Astrocyte (in vitro differentiated cells and primary cell): Measurements from ENCODE around the gene SLC44A3. TPM values are rescaled to one million over a fixed set of nuclear protein-coding genes. Genes with fewer than 3 reads are reported as not detected.
A peak's percentile ranks its signal among the peaks of the same experiment; 100 is the strongest.

Experiments used
- DNase-seq: peaks from one replicate; pipeline ENCODE4 v3.0.0-alpha.2; 2010; ENCODE audit warnings: low read depth
- FAIRE-seq: peaks from 2 replicates; lab custom pipeline; 2011; peaks lifted over from hg19 to GRCh38; lab: Jason Lieb, UNC
- H2AFZ ChIP-seq: 2 replicates; pipeline ENCODE4 v1.6.0; 2012; ENCODE audit warnings: low read depth, low read length, inconsistent platforms
- H3K27ac ChIP-seq: 2 replicates; pipeline ENCODE4 v1.5.1; 2011; ENCODE audit warnings: low read depth, low read length, inconsistent platforms
- H3K27me3 ChIP-seq: 2 replicates; pipeline ENCODE4 v1.6.0; 2011; ENCODE audit warnings: low read length, inconsistent platforms; ENCODE audit not compliant: insufficient read depth
- H3K36me3 ChIP-seq: 2 replicates; pipeline ENCODE4 v1.5.1; 2011; ENCODE audit warnings: low read length, inconsistent platforms; ENCODE audit not compliant: insufficient read depth
- H3K4me1 ChIP-seq: 2 replicates; pipeline ENCODE4 v1.5.1; 2011; ENCODE audit warnings: low read length, inconsistent platforms; ENCODE audit not compliant: insufficient read depth
- H3K4me2 ChIP-seq: 2 replicates; pipeline ENCODE4 v1.6.0; 2012; ENCODE audit warnings: low read length, inconsistent platforms
- H3K4me3 ChIP-seq: 2 replicates; pipeline ENCODE4 v1.5.1; 2011; ENCODE audit warnings: low read depth, mild to moderate bottlenecking, low read length, inconsistent platforms; ENCODE audit not compliant: insufficient read depth
- H3K79me2 ChIP-seq: 2 replicates; pipeline ENCODE4 v1.6.0; 2012; ENCODE audit warnings: mild to moderate bottlenecking, low read length, inconsistent platforms; ENCODE audit not compliant: insufficient read depth
- H3K9ac ChIP-seq: 2 replicates; pipeline ENCODE4 v1.6.0; 2012; ENCODE audit warnings: mild to moderate bottlenecking, low read length, inconsistent platforms
- H3K9me3 ChIP-seq: 2 replicates; pipeline ENCODE4 v1.5.1; 2012; ENCODE audit warnings: low read depth, mild to moderate bottlenecking, low read length, inconsistent platforms; ENCODE audit not compliant: insufficient read depth
- H4K20me1 ChIP-seq: 2 replicates; pipeline ENCODE4 v1.6.0; 2012; ENCODE audit warnings: low read length, inconsistent platforms; ENCODE audit not compliant: insufficient read depth
- H3K27ac Mint-ChIP-seq: one replicate; pipeline ENCODE4 v1.8.0; 2021; ENCODE audit warnings: mild to moderate bottlenecking, mixed read lengths; ENCODE audit not compliant: unreplicated experiment
- H3K27me3 Mint-ChIP-seq: one replicate; pipeline ENCODE4 v1.8.0; 2021; ENCODE audit warnings: low read depth, mixed read lengths; ENCODE audit not compliant: unreplicated experiment
- H3K36me3 Mint-ChIP-seq: one replicate; pipeline ENCODE4 v1.8.0; 2021; ENCODE audit warnings: low read depth, mixed read lengths; ENCODE audit not compliant: unreplicated experiment
- H3K4me1 Mint-ChIP-seq: one replicate; pipeline ENCODE4 v1.8.0; 2021; ENCODE audit warnings: low read depth, mixed read lengths; ENCODE audit not compliant: unreplicated experiment
- H3K4me3 Mint-ChIP-seq: one replicate; pipeline ENCODE4 v1.8.0; 2021; ENCODE audit warnings: mild to moderate bottlenecking, moderate library complexity, mixed read lengths; ENCODE audit not compliant: unreplicated experiment
- H3K9me3 Mint-ChIP-seq: one replicate; pipeline ENCODE4 v1.8.0; 2021; ENCODE audit warnings: mild to moderate bottlenecking, mixed read lengths; ENCODE audit not compliant: unreplicated experiment
- CTCF ChIP-seq: IDR thresholded peaks from 2 replicates; pipeline ENCODE4 v1.5.1; 2011; ENCODE audit warnings: low read depth, mild to moderate bottlenecking, inconsistent platforms, low read length, moderate library complexity; ENCODE audit not compliant: insufficient read depth
- EZH2 ChIP-seq: IDR thresholded peaks from 2 replicates; pipeline ENCODE4 v1.6.1; 2012; ENCODE audit warnings: mild to moderate bottlenecking, low read length, inconsistent platforms; ENCODE audit not compliant: insufficient read depth
- total RNA-seq: library from RNA; stranded (reverse); gene quantifications from 2 replicates; pipeline ENCODE4 v1.2.1, GENCODE V29; 2021

The SLC44A3 gene
- total RNA-seq, 1 donor from 2014 or later: 3.7 TPM

GRCh38 chr1:94903280-94904009, 83.3 kb downstream of the SLC44A3 start:
- H3K27me3 ChIP-seq: no peaks in the 10 kb centered on the region
- H3K36me3 Mint-ChIP-seq: peaks cover 29% of the 10 kb centered on the region
- no peak overlapping the region for H3K4me3 ChIP-seq
- H3K4me1 Mint-ChIP-seq: peaks cover 66% of the 10 kb centered on the region
- no peak overlapping the region for H2AFZ ChIP-seq
- peak overlapping the region; percentile 32 for H3K4me2 ChIP-seq
- peak overlapping the region; percentile 9 for H3K27ac ChIP-seq
- H3K4me1 ChIP-seq: peaks cover 44% of the 10 kb centered on the region
- no peaks in the 10 kb centered on the region for H3K9me3 Mint-ChIP-seq
- H3K27me3 Mint-ChIP-seq: no peaks in the 10 kb centered on the region
- TF ChIP-seq EZH2 (no peak), CTCF (no peak)
- H3K36me3 ChIP-seq: peaks cover 58% of the 10 kb centered on the region
- peak overlapping the region; percentile 34 for H3K4me3 Mint-ChIP-seq
- no peak overlapping the region for H3K9ac ChIP-seq
- DNase-seq (peak; percentile 63), FAIRE-seq (peak; percentile 17)
- H3K9me3 ChIP-seq: no peaks in the 10 kb centered on the region
- H4K20me1 ChIP-seq: peaks cover 90% of the 10 kb centered on the region
- peak overlapping the region; percentile 94 for H3K27ac Mint-ChIP-seq
- H3K79me2 ChIP-seq: peaks cover 92% of the 10 kb centered on the region

- DNase-seq (no peak), FAIRE-seq (no peak)
- H3K27me3 Mint-ChIP-seq: no peaks in the 10 kb centered on the region
- peaks cover 90% of the 10 kb centered on the region for H4K20me1 ChIP-seq
- no peaks in the 10 kb centered on the region for H3K9me3 ChIP-seq
- no peak overlapping the region for H3K9ac ChIP-seq
- H3K4me2 ChIP-seq: peak overlapping the region; percentile 14
- peaks cover 44% of the 10 kb centered on the region for H3K36me3 ChIP-seq
- H2AFZ ChIP-seq: no peak overlapping the region
- peaks cover 35% of the 10 kb centered on the region for H3K4me1 ChIP-seq
- no peaks in the 10 kb centered on the region for H3K27me3 ChIP-seq
- H3K4me3 Mint-ChIP-seq: no peak overlapping the region
- H3K27ac Mint-ChIP-seq: no peak overlapping the region
- H3K4me3 ChIP-seq: no peak overlapping the region
- peaks cover 30% of the 10 kb centered on the region for H3K36me3 Mint-ChIP-seq
- peaks cover 62% of the 10 kb centered on the region for H3K4me1 Mint-ChIP-seq
- H3K9me3 Mint-ChIP-seq: no peaks in the 10 kb centered on the region
- H3K79me2 ChIP-seq: peaks cover 95% of the 10 kb centered on the region
- TF ChIP-seq CTCF: no peak
- no peak overlapping the region for H3K27ac ChIP-seq
Measured at GRCh38 chr1:94905207-94905606, 85.0 kb downstream of the SLC44A3 start.

GRCh38 chr1:94906382-94906781, 86.2 kb downstream of the SLC44A3 start:
- Histone ChIP-seq H3K4me3 (no peak overlapping the region), H3K36me3 (peaks cover 49% of the 10 kb centered on the region), H3K9ac (no peak overlapping the region), H3K79me2 (peaks cover 99% of the 10 kb centered on the region), H3K9me3 (no peaks in the 10 kb centered on the region), H3K4me1 (peaks cover 35% of the 10 kb centered on the region), H3K27ac (no peak overlapping the region), H3K27me3 (no peaks in the 10 kb centered on the region), H4K20me1 (peaks cover 94% of the 10 kb centered on the region), H3K4me2 (no peak overlapping the region), H2AFZ (no peak overlapping the region)
- DNase-seq (no peak), FAIRE-seq (no peak)
- Mint-ChIP-seq H3K36me3 (peaks cover 28% of the 10 kb centered on the region), H3K9me3 (no peaks in the 10 kb centered on the region), H3K27me3 (no peaks in the 10 kb centered on the region), H3K4me3 (peak overlapping the region; percentile 65), H3K27ac (peak overlapping the region; percentile 73), H3K4me1 (peaks cover 63% of the 10 kb centered on the region)
- TF ChIP-seq EZH2: no peak
- no peak for TF ChIP-seq CTCF
